Retina (tissue), 1 donor: ENCODE data around the gene METTL21A.

Source experiments
- DNase-seq: peaks from one replicate; pipeline ENCODE4 v3.0.0-alpha.2; 2016

METTL21A gene

GRCh38 chr2:207621501-207622039 lies 3.6 kb downstream of the METTL21A start:
- DNase-seq: no peak

GRCh38 chr2:207619764-207620203 lies 5.4 kb downstream of the METTL21A start:
- DNase-seq: no peak

DNA sequence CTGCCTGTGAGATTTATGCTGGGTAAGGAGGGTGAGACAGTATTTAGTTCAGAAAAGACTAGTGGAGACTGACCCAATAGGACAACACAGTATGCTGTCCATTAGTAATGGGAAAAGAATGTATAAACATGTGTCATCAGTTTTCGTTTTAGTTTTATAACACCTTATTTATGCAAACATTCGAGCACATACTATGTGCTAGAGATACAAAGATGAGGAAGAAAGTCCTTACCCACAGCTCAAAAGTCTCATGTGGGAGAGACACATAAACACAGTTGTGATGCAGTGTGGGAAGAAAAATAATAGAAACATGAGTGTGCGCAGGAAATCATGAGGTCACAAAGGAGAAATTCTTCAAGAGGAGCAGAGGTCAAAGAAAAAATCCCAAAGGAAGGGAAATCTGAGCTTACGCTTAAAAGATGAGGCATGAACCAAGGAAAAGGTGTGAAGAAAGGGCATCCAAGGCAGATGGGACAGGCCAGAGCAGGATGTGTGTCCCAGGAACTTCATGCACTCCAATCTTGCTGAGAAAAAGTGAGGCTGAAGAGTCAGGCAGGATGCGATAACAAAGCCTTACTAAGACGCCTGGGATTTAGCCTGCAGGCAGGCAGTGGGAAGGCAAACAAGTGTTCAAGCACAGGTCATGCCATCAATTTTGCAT lies 8.1 kb downstream of the METTL21A start:
- DNase-seq: no peak

GRCh38 chr2:207616185-207616584 lies 9.0 kb downstream of the METTL21A start:
- DNase-seq: no peak

DNA sequence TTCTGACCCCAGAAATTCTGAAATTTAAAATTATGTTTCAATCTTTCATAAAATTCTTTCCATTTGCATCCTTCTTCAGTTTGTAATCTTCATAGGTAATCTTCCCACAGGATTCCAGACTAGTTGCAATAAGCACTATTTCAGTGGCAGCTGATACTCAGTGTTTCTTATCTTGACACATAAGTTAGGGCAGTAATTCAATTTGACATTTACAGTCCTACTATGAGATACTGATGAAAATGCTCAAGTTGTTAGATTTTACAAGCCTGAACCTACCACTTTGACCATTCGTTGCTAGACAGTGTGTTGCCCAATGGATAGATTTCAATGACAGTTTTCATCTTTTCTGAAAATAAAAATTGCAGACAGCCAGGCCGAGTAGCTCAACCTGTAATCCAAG lies 10.4 kb downstream of the METTL21A start:
- no peak for DNase-seq

- DNase-seq: no peak
Observed at GRCh38 chr2:207612714-207613113, 12.5 kb downstream of the METTL21A start.

DNA sequence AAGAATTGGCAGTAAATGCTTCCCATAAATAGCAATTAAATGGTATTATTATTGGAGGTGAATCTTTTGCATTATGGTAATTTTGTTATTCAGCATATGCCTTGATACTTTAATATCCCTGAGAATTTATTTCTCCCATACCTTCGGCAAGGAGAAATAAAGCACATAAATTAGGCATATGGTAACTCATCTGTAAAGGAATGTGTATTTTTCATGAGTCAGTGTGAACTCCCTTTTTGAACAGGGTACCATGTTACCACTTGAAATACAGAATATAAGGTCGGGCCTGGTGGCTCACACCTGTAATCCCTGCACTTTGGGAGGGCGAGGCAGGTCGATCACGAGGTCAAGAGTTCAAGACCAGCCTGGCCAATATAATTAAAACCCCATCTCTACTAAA lies 18.4 kb downstream of the METTL21A start:
- DNase-seq: no peak

GRCh38 chr2:207606399-207606798 lies 18.8 kb downstream of the METTL21A start:
- DNase-seq: no peak

GRCh38 chr2:207603486-207603885 lies 21.7 kb downstream of the METTL21A start:
- no peak for DNase-seq

DNA sequence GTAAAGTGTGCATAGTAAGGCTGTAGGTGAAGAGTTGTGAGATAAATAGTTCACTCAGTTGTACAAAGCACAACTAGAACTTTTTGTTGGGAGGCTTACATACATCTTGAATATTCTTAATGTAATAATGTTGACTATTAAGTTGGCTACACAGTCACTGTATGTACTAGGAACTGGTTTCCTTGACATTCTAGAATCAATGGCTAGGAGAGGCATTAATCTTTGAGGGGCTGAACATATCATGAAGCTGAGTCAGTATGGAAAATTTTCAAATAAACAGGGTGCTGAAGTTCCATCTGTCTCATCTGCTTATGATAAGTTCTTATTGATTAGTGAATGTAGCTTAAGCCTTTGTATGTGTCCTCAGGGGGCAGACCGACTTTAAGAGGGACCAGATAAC lies 23.4 kb downstream of the METTL21A start:
- no peak for DNase-seq

DNA sequence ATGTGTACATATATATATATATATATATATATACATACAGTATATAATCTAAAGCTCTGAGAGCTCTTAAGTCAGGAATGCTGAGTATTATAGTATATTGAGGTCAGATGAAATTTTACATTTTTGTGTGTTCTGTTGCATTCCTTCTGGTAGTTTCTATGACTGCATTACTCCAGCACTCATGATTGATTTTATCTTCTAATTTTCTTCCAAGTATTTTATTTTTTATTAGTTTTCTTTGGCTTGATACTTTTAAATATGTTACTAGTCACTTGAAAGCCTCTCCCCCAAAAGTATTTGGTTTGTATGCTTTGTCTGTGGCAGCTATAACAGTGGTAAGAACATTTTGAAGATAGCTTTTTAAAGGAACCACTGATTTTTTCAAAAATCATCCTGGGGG lies 25.0 kb downstream of the METTL21A start:
- no peak for DNase-seq

GRCh38 chr2:207599636-207600035 lies 25.6 kb downstream of the METTL21A start:
- DNase-seq: no peak

DNA sequence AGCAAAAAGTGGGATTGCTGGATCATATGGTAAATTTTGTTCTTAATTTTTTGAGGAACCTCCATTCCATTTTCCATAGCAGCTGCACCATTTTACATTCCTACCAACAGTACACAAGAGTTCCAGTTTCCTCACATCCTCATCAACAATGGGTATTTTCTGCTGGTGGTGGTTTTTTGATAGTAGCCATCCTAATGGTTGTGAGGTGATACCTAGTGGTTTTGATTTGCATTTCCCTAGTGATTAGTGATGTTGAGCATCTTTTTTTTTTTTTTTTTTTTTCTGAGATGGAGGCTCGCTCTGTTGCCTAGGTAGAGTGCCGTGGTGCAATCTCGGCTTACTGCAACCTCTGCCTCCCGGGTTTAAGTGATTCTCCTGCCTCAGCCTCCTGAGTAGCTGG lies 30.5 kb downstream of the METTL21A start:
- DNase-seq: no peak

GRCh38 chr2:207594264-207594663 lies 30.9 kb downstream of the METTL21A start:
- DNase-seq: no peak

DNA sequence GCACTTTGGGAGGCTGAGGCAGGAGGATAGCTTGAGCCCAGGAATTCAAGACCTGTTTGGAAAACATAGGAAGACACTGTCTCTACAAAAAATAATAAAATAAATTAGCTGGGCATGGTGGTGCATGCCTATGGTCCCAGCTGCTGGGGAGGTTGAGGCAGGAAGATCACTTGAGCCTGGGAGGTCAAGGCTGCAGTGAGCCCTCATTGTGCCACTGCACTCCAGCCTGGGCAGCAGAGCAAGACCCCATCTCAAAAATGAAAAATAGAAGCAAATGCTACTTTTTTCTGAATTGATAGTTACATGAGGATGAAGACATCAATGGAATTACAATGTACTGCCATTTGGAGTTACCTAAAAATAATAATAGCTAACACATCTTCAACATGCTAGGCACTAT lies 31.9 kb downstream of the METTL21A start:
- no peak for DNase-seq

- DNase-seq: no peak
Observed at GRCh38 chr2:207589143-207589542, 36.1 kb downstream of the METTL21A start.

DNA sequence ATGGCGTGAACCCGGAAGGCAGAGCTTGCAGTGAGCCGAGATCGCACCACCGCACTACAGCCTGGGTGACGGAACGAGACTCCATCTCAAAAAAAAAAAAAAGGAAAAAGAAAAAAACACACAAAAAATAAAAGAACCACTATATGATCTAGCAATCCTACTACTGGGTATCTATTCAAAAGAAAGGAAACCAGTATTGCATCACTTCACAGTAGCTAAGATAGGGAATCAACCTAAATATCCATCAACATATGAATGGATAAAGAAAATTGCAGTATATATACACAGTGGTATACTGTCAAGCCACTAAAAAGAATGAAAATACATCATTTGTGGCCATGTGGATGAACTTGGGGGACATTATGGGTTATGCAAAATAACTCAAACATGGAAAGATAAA lies 37.9 kb downstream of the METTL21A start:
- DNase-seq: no peak

- no peak for DNase-seq
Observed at GRCh38 chr2:207584952-207585351, 40.2 kb downstream of the METTL21A start.

- no peak for DNase-seq
Observed at GRCh38 chr2:207571370-207571769, 53.8 kb downstream of the METTL21A start.

GRCh38 chr2:207567671-207568070 lies 57.5 kb downstream of the METTL21A start:
- DNase-seq: no peak

DNA sequence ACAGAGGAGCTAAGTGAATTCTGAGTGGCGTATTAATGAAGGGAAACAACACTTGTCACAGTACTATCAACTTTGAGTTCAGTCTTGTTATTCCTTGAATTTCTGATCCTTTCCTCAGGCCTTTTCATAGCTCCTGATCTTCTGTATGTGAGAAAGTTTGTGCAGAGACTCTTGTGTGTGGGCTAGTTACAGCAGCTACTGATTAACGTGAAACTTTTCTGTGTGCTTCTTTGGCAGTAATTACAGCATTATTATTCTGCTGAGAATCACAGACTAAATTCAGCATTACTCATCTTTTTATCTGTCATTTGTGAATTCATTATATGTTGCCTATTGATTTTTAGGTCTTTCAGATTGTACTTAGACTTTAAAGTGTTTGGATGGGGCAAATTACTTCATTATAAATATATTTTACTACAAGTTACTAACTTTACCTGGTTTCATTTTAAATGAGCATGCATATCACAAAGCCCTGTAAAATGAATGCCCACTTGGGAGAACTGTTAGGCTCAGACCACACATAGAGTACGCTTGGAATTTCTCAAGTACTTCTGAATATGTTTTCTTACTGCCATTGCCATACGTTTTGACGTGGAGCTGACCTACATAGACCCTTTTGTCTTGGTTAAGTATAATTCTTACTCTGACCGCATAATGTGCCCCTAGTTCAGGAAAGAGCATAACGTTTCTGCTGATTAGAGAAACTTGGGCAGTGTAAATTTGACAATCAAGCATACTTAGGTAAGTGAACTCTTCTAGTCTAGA lies 59.3 kb downstream of the METTL21A start:
- DNase-seq: peak; percentile 12
